Stimulated activated CD8-positive, alpha-beta memory T cell treated with anti-CD3 and anti-CD28 coated beads, Interleukin-7, amount 100 ng/mL, for 4 hours (primary cell): ENCODE data around the gene NUTM2E.
A peak's percentile ranks its signal among the peaks of the same experiment; 100 is the strongest.
"Not testable (repeated sequence)": the region's sequence is repeated elsewhere in the genome, so short reads cannot be mapped to it uniquely, and the experiment has no call there.

Source experiments
- DNase-seq, 2 donors: peaks; one replicate each; pipeline ENCODE4 v3.0.0-alpha.2; 2020; ENCODE audit warnings: low read depth in 2 of 2

NUTM2E gene, protein sequence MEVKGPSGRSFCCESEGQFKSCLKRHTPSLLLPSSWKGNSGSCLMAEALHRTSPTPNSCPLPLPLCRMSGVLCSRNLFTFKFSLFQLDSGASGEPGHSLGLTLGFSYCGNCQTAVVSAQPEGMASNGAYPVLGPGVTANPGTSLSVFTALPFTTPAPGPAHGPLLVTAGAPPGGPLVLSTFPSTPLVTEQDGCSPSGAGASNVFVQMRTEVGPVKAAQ (N-terminal part only)

DNA sequence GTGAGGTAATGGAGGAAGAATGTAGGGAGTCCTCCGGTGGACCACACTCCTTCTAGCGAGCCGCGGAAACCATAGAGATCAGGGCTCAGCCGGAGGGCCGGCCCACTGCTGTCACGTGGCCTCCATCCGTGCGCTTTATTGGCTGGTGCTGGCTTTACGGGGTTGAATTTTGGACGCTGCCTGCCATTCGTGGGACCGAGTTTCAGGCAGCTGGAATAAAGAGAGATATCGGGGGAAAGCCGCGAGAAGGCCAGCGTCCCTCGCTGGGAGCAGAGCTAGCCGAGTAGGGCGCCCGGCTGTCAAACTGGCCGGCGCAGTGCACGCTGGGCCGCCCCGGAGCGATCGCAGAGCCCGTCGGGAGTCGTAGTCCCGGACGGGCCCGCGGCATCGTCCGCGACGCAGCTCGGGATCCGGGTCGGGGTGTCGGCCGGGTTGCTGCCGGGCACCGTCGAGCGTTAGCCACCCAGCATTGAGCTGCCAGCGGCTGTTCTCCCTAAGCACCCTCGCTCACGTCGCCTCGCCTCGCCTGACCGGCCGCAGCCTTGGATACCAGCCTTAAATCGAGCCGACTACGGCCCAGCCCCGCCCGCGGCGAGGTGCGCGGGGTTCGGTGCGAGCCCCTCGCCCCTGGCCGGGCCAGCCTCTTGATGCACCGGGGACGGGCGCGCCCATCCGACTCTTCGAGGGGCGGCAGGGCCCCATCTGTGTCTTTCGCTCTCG, at the start of gene NUTM2E:
NUTM2E (plus strand) TSS at position 244 of the 720 bp plus-strand sequence. CDS start 15,002 bp downstream, outside the sequence.
- DNase-seq: peak; percentile 61 to 69

- DNase-seq: not testable (repeated sequence)
Measured at GRCh38 chr10:79777997-79778396, 48.5 kb upstream of the NUTM2E start.

DNA sequence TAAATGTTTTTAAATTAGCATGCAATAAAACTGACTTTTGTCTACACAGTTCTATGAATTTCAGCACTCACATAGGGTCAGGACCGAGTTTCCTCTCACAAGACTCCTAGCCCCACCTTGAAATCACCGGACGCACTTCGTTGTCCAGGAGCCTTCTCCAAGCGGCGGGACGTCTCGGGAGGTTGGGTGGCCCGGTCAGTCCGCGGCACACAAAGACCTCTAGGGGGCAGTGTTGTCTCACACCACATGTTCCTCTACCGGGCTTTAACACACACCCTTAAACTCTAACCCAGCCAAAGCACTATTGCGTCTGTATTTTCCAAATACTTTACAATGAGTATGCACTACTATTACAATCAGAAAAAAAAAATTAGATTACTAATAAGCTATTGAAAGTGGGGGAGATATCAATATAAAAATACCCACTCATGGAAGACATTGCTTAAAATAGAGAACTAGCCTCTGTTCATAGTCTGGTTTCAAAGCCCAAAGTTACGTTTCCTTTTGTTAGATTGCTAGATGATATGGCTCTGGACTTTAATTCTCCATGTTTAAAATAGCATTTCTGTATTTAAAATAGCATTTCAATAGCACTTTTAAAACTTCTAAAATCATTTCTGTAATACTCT, 47.1 kb upstream of the NUTM2E start:
- DNase-seq: peak; percentile 35 to 40

DNA sequence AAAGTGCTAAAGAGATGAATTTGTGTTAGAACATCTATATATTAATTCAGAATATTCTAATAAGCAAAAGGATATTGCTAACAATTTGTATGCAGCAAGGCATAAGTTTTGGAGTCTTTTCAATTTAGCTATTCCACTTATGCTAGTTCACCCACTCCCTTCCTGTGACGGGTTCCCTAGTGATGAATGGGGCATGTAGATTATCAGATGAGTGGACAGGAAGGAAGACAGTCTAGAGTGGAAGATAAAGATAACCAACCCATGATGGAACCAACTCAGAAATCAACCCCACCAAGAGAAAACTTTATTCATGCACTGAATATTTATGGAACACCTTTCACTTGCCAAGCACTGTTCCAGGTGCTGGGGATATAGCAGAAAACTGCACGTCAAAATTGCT, 46.5 kb upstream of the NUTM2E start:
- not testable (repeated sequence) for DNase-seq

GRCh38 chr10:79781584-79781983, 45.0 kb upstream of the NUTM2E start:
- DNase-seq: not testable (repeated sequence)

DNA sequence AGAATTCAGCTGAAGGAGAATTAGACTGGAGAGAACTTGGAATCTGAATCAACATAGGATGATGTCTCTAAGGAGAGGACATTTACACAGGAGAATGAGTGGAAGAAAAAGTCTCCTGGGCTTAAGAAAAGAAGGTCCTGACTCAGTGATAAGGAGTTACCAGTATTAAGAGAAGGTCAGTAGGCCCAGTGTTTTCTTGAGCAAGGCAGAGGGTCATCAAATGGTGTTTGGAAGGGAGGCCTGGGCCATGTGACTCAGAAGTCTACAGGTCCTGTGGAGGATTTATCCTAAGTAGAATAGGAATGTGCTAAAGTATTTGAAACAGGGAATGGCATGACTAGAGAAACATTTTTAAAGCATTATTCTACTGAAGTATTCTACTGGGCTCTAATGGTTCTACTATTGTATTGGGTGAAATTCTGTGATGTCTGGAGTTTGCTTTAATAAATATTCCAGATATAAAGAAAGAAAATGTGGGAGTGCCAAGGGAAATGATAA, 39.0 kb upstream of the NUTM2E start:
- not testable (repeated sequence) for DNase-seq

DNA sequence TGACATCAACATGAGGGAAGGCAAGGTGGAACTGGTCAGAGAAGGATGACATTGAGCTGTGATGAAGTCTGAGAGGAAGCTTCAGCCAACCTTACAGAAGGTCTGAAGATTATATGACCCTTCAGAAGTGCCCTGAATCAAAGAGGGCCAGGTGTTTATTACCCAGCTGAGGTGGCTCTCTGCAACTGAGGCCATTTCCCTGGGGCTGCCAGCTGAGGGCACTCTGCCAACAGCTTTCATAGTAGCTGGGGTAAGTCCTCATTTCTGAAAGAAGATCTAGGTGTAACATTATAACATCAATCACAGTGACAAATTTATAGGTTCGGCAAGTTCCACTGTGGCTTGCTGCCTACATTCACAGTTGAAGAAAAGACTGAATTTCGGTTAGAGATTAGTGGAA, 37.2 kb upstream of the NUTM2E start:
- not testable (repeated sequence) for DNase-seq

- DNase-seq: not testable (repeated sequence)
Measured at GRCh38 chr10:79791906-79792517, 34.5 kb upstream of the NUTM2E start.

DNA sequence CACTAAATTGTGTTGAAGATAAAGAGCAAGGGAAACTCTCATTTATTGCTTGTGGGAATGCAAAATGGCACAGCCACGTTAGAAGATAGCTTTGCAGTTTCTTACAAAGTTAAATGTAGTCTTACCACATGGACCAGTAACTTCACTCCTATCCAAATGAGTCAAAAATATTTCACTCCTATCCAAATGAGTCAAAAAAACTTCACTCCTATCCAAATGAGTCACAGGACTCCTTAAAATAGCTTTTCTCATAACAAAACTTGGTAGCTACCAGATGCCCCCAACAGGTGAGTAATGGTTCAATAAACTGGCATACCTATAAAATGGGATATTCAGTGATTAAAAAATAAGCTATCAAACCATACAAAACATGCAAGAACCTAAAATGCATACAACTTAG, 27.2 kb upstream of the NUTM2E start:
- not testable (repeated sequence) for DNase-seq

GRCh38 chr10:79805857-79806256, 20.7 kb upstream of the NUTM2E start:
- not testable (repeated sequence) for DNase-seq

DNA sequence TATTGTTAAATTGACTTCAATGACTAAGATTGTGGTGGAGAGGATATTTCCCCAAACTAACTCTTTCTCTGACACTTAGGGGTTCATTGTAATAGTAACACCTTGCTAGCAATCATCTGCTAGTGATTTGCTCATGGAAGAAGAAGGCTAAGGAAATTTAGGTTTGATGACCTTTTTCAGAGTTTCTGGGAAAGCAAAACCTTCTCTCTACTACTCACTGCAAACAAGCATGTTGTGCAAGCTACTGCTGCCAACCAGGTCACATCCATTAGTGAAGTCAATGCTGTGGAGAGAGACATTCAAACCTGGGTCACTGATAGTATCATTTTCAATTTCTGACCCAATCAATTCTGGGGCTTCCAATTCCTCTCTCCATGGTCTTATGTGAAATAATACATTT, 14.6 kb upstream of the NUTM2E start:
- not testable (repeated sequence) for DNase-seq

DNA sequence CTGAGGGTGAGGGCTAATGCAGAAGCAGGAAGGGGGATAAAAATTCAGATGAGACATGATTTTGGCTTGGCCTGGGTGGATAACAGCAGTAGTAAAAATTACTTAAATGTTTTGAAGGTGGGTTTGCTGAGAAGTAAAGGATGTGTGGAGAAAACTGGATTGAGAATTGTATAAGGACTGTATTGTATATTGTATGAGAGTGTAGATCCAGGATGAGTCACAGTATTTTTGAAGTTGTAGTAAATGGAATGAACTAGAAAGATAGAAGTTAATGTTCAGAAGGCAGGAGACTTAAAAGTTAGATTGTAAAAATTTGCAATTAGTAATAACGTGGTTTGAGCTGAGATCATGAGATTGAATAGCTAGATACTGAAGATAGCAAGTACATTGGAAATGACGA, 10.2 kb upstream of the NUTM2E start:
- DNase-seq: not testable (repeated sequence)

GRCh38 chr10:79823387-79823786, 3.2 kb upstream of the NUTM2E start:
- DNase-seq: not testable (repeated sequence)

- not testable (repeated sequence) for DNase-seq
Measured at GRCh38 chr10:79825587-79826011, 940 bp upstream of the NUTM2E start.

DNA sequence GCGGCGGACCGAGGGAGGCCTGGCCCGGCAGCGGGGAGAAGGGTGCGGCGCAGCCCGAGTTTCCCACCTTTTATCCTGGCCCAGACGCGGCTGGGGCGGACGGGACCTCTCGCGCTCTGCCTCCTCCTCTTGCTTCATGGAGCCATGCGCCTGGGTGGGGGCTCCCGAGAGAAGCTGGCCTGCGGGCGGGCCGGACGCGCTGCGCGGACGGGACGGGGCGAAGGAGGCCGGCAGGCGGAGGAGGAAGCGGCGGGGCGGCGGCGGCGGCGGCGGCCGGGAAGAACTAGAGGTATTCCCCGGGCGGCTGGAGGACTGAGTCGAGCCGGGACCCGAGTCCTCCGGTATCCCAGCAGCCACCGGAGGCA, 426 bp upstream of the NUTM2E start:
- not testable (repeated sequence) for DNase-seq

GRCh38 chr10:79833833-79834232, 7.3 kb downstream of the NUTM2E start:
- DNase-seq: not testable (repeated sequence)

- not testable (repeated sequence) for DNase-seq
Measured at GRCh38 chr10:79835891-79836290, 9.4 kb downstream of the NUTM2E start.

GRCh38 chr10:79836891-79837290, 10.4 kb downstream of the NUTM2E start:
- DNase-seq: not testable (repeated sequence)

GRCh38 chr10:79838441-79838840, 11.9 kb downstream of the NUTM2E start:
- not testable (repeated sequence) for DNase-seq

DNA sequence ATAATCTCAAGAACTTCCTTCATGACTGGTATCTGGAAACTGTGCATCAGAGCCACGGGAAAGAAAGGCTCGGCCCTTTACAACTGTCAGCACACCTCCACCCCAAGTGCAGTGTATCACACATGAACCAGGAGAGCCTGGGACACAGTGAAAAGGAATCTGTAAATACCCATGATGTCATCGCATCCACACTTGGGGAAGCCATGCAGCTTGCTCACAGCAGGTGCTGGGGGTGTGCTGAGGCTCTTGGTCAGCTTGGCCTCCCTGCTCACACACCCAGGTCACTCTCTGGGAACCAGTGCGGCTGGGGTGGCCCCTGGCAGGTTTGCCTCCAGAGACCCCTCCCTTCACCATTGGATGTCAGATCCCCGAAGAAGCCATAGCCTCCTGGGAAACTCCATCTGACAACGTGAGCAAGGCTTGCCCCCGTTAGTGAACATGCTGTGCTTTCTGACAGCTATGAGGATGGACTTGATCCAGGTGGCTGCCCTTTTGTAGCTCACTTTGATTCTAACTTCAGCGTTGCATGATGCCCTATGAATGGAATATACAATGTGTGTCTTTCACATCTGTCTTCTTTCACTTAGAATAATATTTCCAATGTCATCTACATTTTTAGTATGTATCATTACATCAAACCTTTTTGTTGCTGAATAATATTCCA, 26.8 kb downstream of the NUTM2E start:
- not testable (repeated sequence) for DNase-seq

GRCh38 chr10:79862269-79862668, 35.7 kb downstream of the NUTM2E start:
- not testable (repeated sequence) for DNase-seq
